Measurements from ENCODE around the gene BRCA1.

GRCh38 chr17:43085474-43085873 lies 39.7 kb downstream of the BRCA1 start:
- TF ChIP-seq SUZ12 (IDR thresholded peaks at IDR 0.05; ENCODE audit: extremely low read depth, insufficient read depth, insufficient read length) (no peak), YY1 (IDR thresholded peaks at IDR 0.05; ENCODE audit: insufficient read depth, insufficient read length) (no peak), ZNF274 (IDR thresholded peaks at IDR 0.05; ENCODE audit: low read depth, low read length) (no peak)
